ENCODE data around the gene ST3GAL3.

DNA sequence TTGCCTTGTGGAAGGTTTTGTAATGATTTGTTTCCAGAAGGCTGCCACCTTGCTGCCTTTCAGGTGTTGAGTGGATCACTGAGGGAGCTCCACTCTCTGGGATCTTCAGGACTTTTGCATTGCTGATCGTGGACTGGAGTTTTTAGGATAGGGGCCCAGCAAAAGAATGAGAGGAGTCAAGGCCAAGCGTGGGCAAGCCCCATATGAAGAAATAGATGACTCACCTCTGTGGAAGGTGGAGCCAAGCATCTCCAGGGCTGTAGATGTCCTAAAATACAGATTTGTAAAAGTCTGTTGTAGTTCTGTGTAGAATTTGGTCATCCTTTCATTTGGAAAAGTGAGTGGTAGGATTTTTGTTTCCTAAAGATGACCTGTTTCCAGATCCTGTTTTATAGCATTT, 67.0 kb downstream of the ST3GAL3 start:
- TF ChIP-seq YY1 (IDR thresholded peaks at IDR 0.05; ENCODE audit: insufficient read depth, insufficient read length) (no peak), ZNF274 (IDR thresholded peaks at IDR 0.05; ENCODE audit: low read depth, low read length) (no peak)

All from NT2/D1 (cell line).